H1 (cell line): Measurements from ENCODE around the gene C12orf43. TPM values are rescaled to one million over a fixed set of nuclear protein-coding genes. Genes with fewer than 3 reads are reported as not detected.

Experiments
- CTCF ChIA-PET: fragments of 300-600 bp; sonication (Branson Sonifier 250); formaldehyde crosslinking; loops from one replicate; lab custom pipeline; 2021; ENCODE audit not compliant: partially characterized antibody; lab: Charles Lee
- POLR2A ChIA-PET: fragments of 300-600 bp; sonication (Branson Sonifier 250); formaldehyde crosslinking; loops from one replicate; lab custom pipeline; 2021; ENCODE audit warnings: inconsistent platforms; ENCODE audit not compliant: partially characterized antibody; lab: Charles Lee
- DNase-seq, 2 experiments: peaks; one replicate each; pipeline versions ENCODE4 v3.0.0 to v3.0.0-alpha.2; 2010 to 2022; ENCODE audit warnings: low spot score in 2 of 2, low read depth in 1 of 2, mixed read lengths in 1 of 2
- FAIRE-seq: peaks from 2 replicates; lab custom pipeline; 2011; peaks lifted over from hg19 to GRCh38; lab: Jason Lieb, UNC
- H2AFZ ChIP-seq: 2 replicates; pipeline ENCODE4 v1.8.1; 2012; ENCODE audit warnings: low read length, inconsistent platforms
- H2AK5ac ChIP-seq: 2 replicates; pipeline ENCODE4 v1.6.1; 2013; ENCODE audit warnings: low read depth, low read length
- H2BK120ac ChIP-seq: replicated peaks from 2 replicates; pipeline ENCODE3; 2013; ENCODE audit warnings: low read depth, low read length, inconsistent platforms
- H2BK12ac ChIP-seq: 2 replicates; pipeline ENCODE4 v1.6.1; 2013; ENCODE audit warnings: low read depth, low read length
- H2BK15ac ChIP-seq: 2 replicates; pipeline ENCODE4 v1.6.1; 2013; ENCODE audit warnings: low read length
- H2BK20ac ChIP-seq: 2 replicates; pipeline ENCODE4 v1.6.1; 2013; ENCODE audit warnings: low read length
- H2BK5ac ChIP-seq: 2 replicates; pipeline ENCODE4 v1.6.1; 2013; ENCODE audit warnings: low read depth, low read length
- H3K14ac ChIP-seq: 2 replicates; pipeline ENCODE4 v1.6.1; 2013; ENCODE audit warnings: inconsistent platforms; ENCODE audit not compliant: insufficient read length
- H3K18ac ChIP-seq: 2 replicates; pipeline ENCODE4 v1.6.1; 2013; ENCODE audit warnings: low read length; ENCODE audit errors: extremely low read depth
- H3K23ac ChIP-seq: 2 replicates; pipeline ENCODE4 v1.6.1; 2013; ENCODE audit warnings: inconsistent platforms; ENCODE audit not compliant: insufficient read length
- H3K23me2 ChIP-seq: 2 replicates; pipeline ENCODE4 v1.6.1; 2013; ENCODE audit warnings: low read depth, low read length
- H3K27ac ChIP-seq: 2 replicates; pipeline ENCODE4 v1.6.1; 2011; ENCODE audit warnings: low read depth, low read length, inconsistent platforms
- H3K27me3 ChIP-seq, 4 experiments: replicated peaks in 1 of 4; 1 replicate in 1 of 4; 2 replicates in 3 of 4; pipeline versions ENCODE4 v1.6.1 to v1.8.1; 2011 to 2013; ENCODE audit warnings: low read length in 3 of 4, mild to moderate bottlenecking in 3 of 4, inconsistent platforms in 2 of 4, mixed read lengths in 2 of 4, moderate library complexity in 1 of 4; ENCODE audit not compliant: control insufficient read depth in 3 of 4, insufficient read depth in 3 of 4; ENCODE audit errors: extremely low read depth in 1 of 4
- H3K36me3 ChIP-seq, 4 experiments: 2 replicates each; pipeline versions ENCODE4 v1.6.1 to v1.8.1; 2011 to 2013; ENCODE audit warnings: mild to moderate bottlenecking in 4 of 4, low read length in 3 of 4, moderate library complexity in 2 of 4, control low read depth in 1 of 4, inconsistent platforms in 1 of 4; ENCODE audit not compliant: insufficient read depth in 4 of 4, control insufficient read depth in 2 of 4
- H3K4ac ChIP-seq: replicated peaks from 2 replicates; pipeline ENCODE3; 2013; ENCODE audit warnings: low read length, low read depth, mixed read lengths, inconsistent platforms; ENCODE audit not compliant: insufficient read length
- H3K4me1 ChIP-seq, 4 experiments: replicated peaks in 1 of 4; 1 replicate in 1 of 4; 2 replicates in 3 of 4; pipeline versions ENCODE4 v1.6.1 to v1.8.1; 2011 to 2013; ENCODE audit warnings: low read length in 3 of 4, inconsistent platforms in 2 of 4, mixed read lengths in 1 of 4; ENCODE audit not compliant: insufficient read depth in 4 of 4, control insufficient read depth in 3 of 4
- H3K4me2 ChIP-seq, 2 experiments: 2 replicates each; pipeline versions ENCODE4 v1.6.1 to v1.8.1; 2011 to 2013; ENCODE audit warnings: low read depth in 2 of 2, low read length in 2 of 2, control low read depth in 1 of 2, inconsistent platforms in 1 of 2, mild to moderate bottlenecking in 1 of 2; ENCODE audit not compliant: insufficient read depth in 1 of 2
- H3K4me3 ChIP-seq, 4 experiments: fragments of 200-600, 300-600 bp in 1 of 4; sonication (generic), shearing (Covaris generic), sonication (Bioruptor Twin) in 1 of 4; 2 replicates each; pipeline versions ENCODE4 v1.5.1 to v1.8.1; 2011 to 2016; ENCODE audit warnings: low read length in 4 of 4, low read depth in 3 of 4, control low read depth in 2 of 4, inconsistent platforms in 2 of 4, mild to moderate bottlenecking in 2 of 4, mixed read lengths in 1 of 4, moderate library complexity in 1 of 4; ENCODE audit not compliant: insufficient read depth in 2 of 4; ENCODE audit errors: extremely low read depth in 1 of 4
- H3K56ac ChIP-seq: replicated peaks from 2 replicates; pipeline ENCODE3; 2013; ENCODE audit warnings: low read depth, mild to moderate bottlenecking, mixed read lengths, low read length, inconsistent platforms; ENCODE audit not compliant: insufficient read length
- H3K79me1 ChIP-seq: 2 replicates; pipeline ENCODE4 v1.6.1; 2013; ENCODE audit warnings: low read depth, low read length, control low read depth
- H3K79me2 ChIP-seq, 2 experiments: 2 replicates each; pipeline versions ENCODE4 v1.6.1 to v1.8.1; 2012 to 2013; ENCODE audit warnings: low read length in 2 of 2, mild to moderate bottlenecking in 2 of 2, inconsistent platforms in 1 of 2; ENCODE audit not compliant: insufficient read depth in 2 of 2, control insufficient read depth in 1 of 2
- H3K9ac ChIP-seq, 4 experiments: replicated peaks in 1 of 4; 1 replicate in 1 of 4; 2 replicates in 3 of 4; pipeline versions ENCODE4 v1.6.1 to v1.8.1; 2011 to 2013; ENCODE audit warnings: low read depth in 3 of 4, low read length in 3 of 4, control low read depth in 2 of 4, mild to moderate bottlenecking in 2 of 4, moderate library complexity in 2 of 4, inconsistent platforms in 1 of 4; ENCODE audit errors: extremely low read depth in 1 of 4
- H3K9me3 ChIP-seq, 2 experiments: 2 replicates each; pipeline versions ENCODE4 v1.6.1 to v1.8.1; 2012 to 2013; ENCODE audit warnings: mild to moderate bottlenecking in 2 of 2, moderate library complexity in 2 of 2, control low read depth in 1 of 2, inconsistent platforms in 1 of 2, low read depth in 1 of 2, low read length in 1 of 2, mixed read lengths in 1 of 2; ENCODE audit not compliant: insufficient read depth in 2 of 2
- H4K20me1 ChIP-seq, 2 experiments: replicated peaks in 1 of 2; 2 replicates each; pipeline versions ENCODE3 to v1.8.1; 2011 to 2013; ENCODE audit warnings: inconsistent platforms in 2 of 2, low read length in 2 of 2, mild to moderate bottlenecking in 1 of 2; ENCODE audit not compliant: insufficient read depth in 2 of 2, control insufficient read depth in 1 of 2
- H4K5ac ChIP-seq: 2 replicates; pipeline ENCODE4 v1.6.1; 2013; ENCODE audit warnings: low read length, low read depth, mixed read lengths, inconsistent platforms; ENCODE audit not compliant: insufficient read length
- H4K8ac ChIP-seq: 2 replicates; pipeline ENCODE4 v1.8.0; 2013; ENCODE audit warnings: mild to moderate bottlenecking, moderate library complexity, low read length, inconsistent platforms; ENCODE audit not compliant: insufficient read depth; ENCODE audit errors: extremely low read depth
- H4K91ac ChIP-seq: replicated peaks from 2 replicates; pipeline ENCODE3; 2013; ENCODE audit warnings: low read length, mixed read lengths, inconsistent platforms; ENCODE audit not compliant: insufficient read length
- ASH2L ChIP-seq: fragments of 200-600, 300-600 bp; sonication (generic); IDR thresholded peaks from one replicate; pipeline ENCODE4 v1.7.1; 2017; ENCODE audit warnings: low read length
- EZH2 ChIP-seq: fragments of 200-600 bp; sonication (generic); IDR thresholded peaks from 2 replicates; pipeline ENCODE4 v1.7.1; 2012; ENCODE audit warnings: low read depth, mild to moderate bottlenecking, moderate library complexity, low read length, inconsistent platforms; ENCODE audit not compliant: severe bottlenecking
- HDAC2 ChIP-seq, 2 experiments: fragments of 300-600 bp in 1 of 2; sonication (generic) in 1 of 2; IDR thresholded peaks; 2 replicates each; pipeline ENCODE4 v1.6.1; 2011 to 2012; ENCODE audit warnings: low read depth in 2 of 2, low read length in 2 of 2, mild to moderate bottlenecking in 2 of 2, moderate library complexity in 2 of 2, borderline replicate concordance in 1 of 2, inconsistent platforms in 1 of 2
- KDM4A ChIP-seq: IDR thresholded peaks from one replicate; pipeline ENCODE4 v1.7.1; 2012; ENCODE audit warnings: low read depth, mild to moderate bottlenecking, moderate library complexity, low read length, inconsistent platforms; ENCODE audit not compliant: severe bottlenecking
- TAF1 ChIP-seq: IDR thresholded peaks from 2 replicates; pipeline ENCODE4 v1.6.1; 2011; ENCODE audit warnings: mild to moderate bottlenecking, low read depth, low read length
- WGBS, 2 experiments: shearing (Covaris generic) in 1 of 2; methylation state at CpG; one replicate each; pipeline versions ENCODE4 v1.1.6 to v1.1.7; 2013 to 2015; ENCODE audit warnings: low lambda C conversion rate in 2 of 2, mixed read lengths in 2 of 2, inconsistent platforms in 1 of 2, low coverage in 1 of 2, missing lambda C conversion rate in 1 of 2; ENCODE audit not compliant: insufficient replicate concordance in 2 of 2, insufficient coverage in 1 of 2, insufficient read length in 1 of 2; ENCODE audit errors: extremely low coverage in 1 of 2, missing lambda C conversion rate in 1 of 2; 5-methylcytosine and 5-hydroxymethylcytosine counted together
- polyA plus RNA-seq, 7 experiments: library from polyadenylated mRNA; depleted of rRNA in 3 of 7; stranded (reverse) in 5 of 7; unstranded in 2 of 7; fragments of >200 nt in 5 of 7; fragments of 200-250 nt in 2 of 7; gene quantifications; 1 replicate in 5 of 7; 2 replicates in 1 of 7; 4 replicates in 1 of 7; pipeline versions ENCODE4 v1.2.1 to v1.2.3, GENCODE V29; 2011 to 2013; ENCODE audit warnings: missing spikeins in 2 of 7, mixed read lengths in 2 of 7
- total RNA-seq: library from RNA; stranded (reverse); fragmentation: NEBNext Ultra II Directional; extraction: Animal tissue kit (Norgen Biotek cat#: 25700); gene quantifications from 2 replicates; pipeline ENCODE4 v1.2.1, GENCODE V29; 2021

The C12orf43 gene
- total and polyA plus RNA-seq, 2 of the 8 experiments (the other 6 are each of a cell fraction or from before 2014, with no cell fraction given) = 9.2 to 22.3 TPM

DNA sequence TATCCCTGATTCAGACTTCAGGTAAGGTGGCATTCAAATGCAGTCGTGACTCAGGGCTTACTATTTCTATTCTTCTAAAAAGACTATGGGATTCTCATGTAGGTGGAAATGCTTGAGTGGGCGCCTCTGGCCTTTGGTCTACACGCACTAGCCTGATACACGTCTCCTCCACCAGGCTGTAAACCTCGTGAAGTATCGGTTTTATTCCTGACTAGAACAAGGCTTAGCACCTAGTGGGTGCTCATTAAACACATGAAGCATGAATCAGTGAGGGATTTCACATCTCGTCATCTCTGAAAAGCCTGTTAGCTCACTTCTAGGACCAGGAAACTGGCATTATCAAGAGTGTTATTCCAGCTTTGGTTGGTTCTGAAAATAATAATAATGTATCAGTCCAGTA lies 55.6 kb downstream of the C12orf43 start:
- Histone ChIP-seq H4K8ac (no peak overlapping the region), H3K23me2 (no peaks in the 10 kb centered on the region), H3K18ac (no peak overlapping the region), H3K79me2 (no peaks in the 10 kb centered on the region), H3K4me3 (no peak overlapping the region), H3K56ac (no peak overlapping the region), H4K91ac (no peak overlapping the region), H3K4me2 (no peak overlapping the region), H3K23ac (no peak overlapping the region), H3K9me3 (no peaks in the 10 kb centered on the region), H2BK120ac (no peak overlapping the region), H2AK5ac (no peak overlapping the region), H3K79me1 (no peaks in the 10 kb centered on the region), H4K5ac (no peak overlapping the region), H3K27me3 (no peaks in the 10 kb centered on the region), H2AFZ (no peak overlapping the region), H3K4ac (no peak overlapping the region), H2BK20ac (no peak overlapping the region), H3K14ac (no peak overlapping the region), H3K27ac (no peak overlapping the region), H3K4me1 (peaks cover 0 to under 1% (median 0%) of the 10 kb centered on the region in 4 experiments; a peak in 1 of 7 replicates), H3K36me3 (no peaks in the 10 kb centered on the region), H2BK15ac (no peak overlapping the region), H4K20me1 (no peaks in the 10 kb centered on the region), H2BK12ac (no peak overlapping the region), H2BK5ac (no peak overlapping the region), H3K9ac (no peak overlapping the region)
- CTCF ChIA-PET = interaction anchor here (0.7 to 2.3 kb wide), 5 partner anchors 11 to 312 kb away, joined by 3 to 11 read pairs (median 5); no protein-coding TSS in a partner anchor
- 77% methylated on average over 7 of the region's 7 CpGs; no CpG with 5 or more reads in 1 of the 2 experiments for WGBS, 2 experiments
- DNase-seq (no peak), FAIRE-seq (no peak)
- POLR2A ChIA-PET = interaction anchor here (0.6 kb wide), 1 partner anchor 12 kb away, joined by 3 read pairs; no protein-coding TSS in a partner anchor
- TF ChIP-seq EZH2 (no peak), HDAC2 (IDR thresholded peaks at IDR 0.05; ENCODE audit: borderline replicate concordance in 1 of 2, low read depth in 2 of 2, low read length in 2 of 2) (no peak), KDM4A (no peak), TAF1 (no peak), ASH2L (no peak)
